Tibial nerve (tissue), 4 donors: ENCODE data around the gene HOXB8. TPM values are rescaled to one million over a fixed set of nuclear protein-coding genes. Genes with fewer than 3 reads are reported as not detected.

Experiments used
- DNase-seq, 2 donors: peaks; one replicate each; pipeline ENCODE4 v3.0.0-alpha.2; 2019; ENCODE audit warnings: low spot score in 2 of 2
- H3K27ac ChIP-seq, 4 donors: fragments of 200-600 bp; sonication (generic) in 3 of 4; one replicate each; pipeline ENCODE4 v1.5.1; 2017 to 2019; ENCODE audit warnings: mild to moderate bottlenecking in 1 of 4
- H3K27me3 ChIP-seq, 2 donors: fragments of 200-600 bp; sonication (generic) in 1 of 2; one replicate each; pipeline versions ENCODE4 v1.5.1 to v1.6.0; 2017 to 2019
- H3K36me3 ChIP-seq, 3 donors: fragments of 200-600 bp; sonication (generic); one replicate each; pipeline ENCODE4 v1.5.1; 2018 to 2019
- H3K4me1 ChIP-seq, 4 donors: fragments of 200-600 bp; sonication (generic) in 3 of 4; one replicate each; pipeline ENCODE4 v1.5.1; 2017 to 2019
- H3K4me3 ChIP-seq, 4 donors: fragments of 200-600 bp; sonication (generic) in 3 of 4; one replicate each; pipeline ENCODE4 v1.5.1; 2017 to 2019; ENCODE audit warnings: mild to moderate bottlenecking in 1 of 4, moderate library complexity in 1 of 4
- H3K9me3 ChIP-seq, 4 donors: fragments of 200-600 bp; sonication (generic) in 3 of 4; one replicate each; pipeline ENCODE4 v1.5.1; 2017 to 2019
- CTCF ChIP-seq, 5 experiments: fragments of 200-600 bp in 3 of 5; fragments of 450-650 bp in 2 of 5; sonication (generic) in 3 of 5; IDR thresholded peaks; one replicate each; pipeline ENCODE4 v1.5.1; 2016 to 2019; ENCODE audit warnings: antibody characterized with exemption in 5 of 5, mild to moderate bottlenecking in 3 of 5, moderate library complexity in 2 of 5
- EP300 ChIP-seq, 2 donors: sonication (generic); formaldehyde crosslinking; IDR thresholded peaks; one replicate each; pipeline ENCODE4 v1.6.1; 2017; ENCODE audit warnings: antibody characterized with exemption in 2 of 2, mild to moderate bottlenecking in 1 of 2
- POLR2A ChIP-seq, 2 donors: fragments of 450-650 bp; IDR thresholded peaks; one replicate each; pipeline ENCODE4 v1.6.1; 2017; ENCODE audit warnings: antibody characterized with exemption in 2 of 2, mild to moderate bottlenecking in 2 of 2, moderate library complexity in 2 of 2
- WGBS, 2 donors: methylation state at CpG; one replicate each; pipeline ENCODE4 v1.1.5; 2018; 5-methylcytosine and 5-hydroxymethylcytosine counted together
- total RNA-seq, 4 donors: library from RNA; depleted of rRNA; stranded (reverse); fragments of >200 nt; gene quantifications; one replicate each; pipeline ENCODE4 v1.1.0, GENCODE V29; 2016

The HOXB8 gene
- total RNA-seq, 4 donors from 2014 or later, result 0.66 to 0.90 TPM; not detected in 2

- H3K9me3 ChIP-seq, result no peaks in the 10 kb centered on the region
- TF ChIP-seq CTCF (IDR thresholded peaks at IDR 0.05), result no peak
- no peak for TF ChIP-seq EP300 (IDR thresholded peaks at IDR 0.05)
- TF ChIP-seq POLR2A (IDR thresholded peaks at IDR 0.05), result no peak
- no peak for DNase-seq
- peaks cover 0 to 100% of the 10 kb centered on the region in 2 donors for H3K27me3 ChIP-seq
- WGBS, 2 donors, result 86 to 90% methylated on average over 10 of the region's 10 CpGs
- no peaks in the 10 kb centered on the region for H3K36me3 ChIP-seq
- H3K27ac ChIP-seq, result no peak overlapping the region
- peaks cover 0 to 42% (median 10%) of the 10 kb centered on the region in 4 donors for H3K4me1 ChIP-seq
- H3K4me3 ChIP-seq, result no peak overlapping the region
These were observed 23.6 kb downstream of the HOXB8 start for GRCh38 chr17:48591255-48592056.

GRCh38 chr17:48590607-48591161 is 24.4 kb downstream of the HOXB8 start:
- Histone ChIP-seq H3K27ac (no peak overlapping the region), H3K36me3 (no peaks in the 10 kb centered on the region), H3K9me3 (no peaks in the 10 kb centered on the region), H3K27me3 (peaks cover 0 to 100% of the 10 kb centered on the region in 2 donors), H3K4me1 (peaks cover 0 to 43% (median 10%) of the 10 kb centered on the region in 4 donors), H3K4me3 (no peak overlapping the region)
- DNase-seq, result no peak
- TF ChIP-seq EP300 (IDR thresholded peaks at IDR 0.05), result no peak
- TF ChIP-seq CTCF (IDR thresholded peaks at IDR 0.05), result no peak
- no peak for TF ChIP-seq POLR2A (IDR thresholded peaks at IDR 0.05)

- Histone ChIP-seq H3K9me3 (no peaks in the 10 kb centered on the region), H3K36me3 (no peaks in the 10 kb centered on the region), H3K27ac (no peak within 1 kb of the TSS), H3K27me3 (peaks cover 0 to 100% of the 10 kb centered on the region in 2 donors), H3K4me1 (peaks cover 0 to 50% (median 11%) of the 10 kb centered on the region in 4 donors), H3K4me3 (no peak within 1 kb of the TSS)
- no peak for TF ChIP-seq CTCF (IDR thresholded peaks at IDR 0.05)
- TF ChIP-seq POLR2A (IDR thresholded peaks at IDR 0.05), result no peak
- no peak for TF ChIP-seq EP300 (IDR thresholded peaks at IDR 0.05)
- no peak for DNase-seq
- 60 to 71% methylated on average over 22 to 23 of the region's 23 CpGs for WGBS, 2 donors
These were observed 25.1 kb downstream of the HOXB8 start, which contains the start of gene HOXB3 for GRCh38 chr17:48589831-48590606. Gene HOXB3, minus strand, starts transcription at chr17:48590241. Its CDS starts 37,767 bp downstream, at chr17:48552474.

- H3K4me1 ChIP-seq, result peaks cover 0 to 57% (median 13%) of the 10 kb centered on the region in 4 donors
These were observed 25.8 kb downstream of the HOXB8 start for GRCh38 chr17:48589060-48589830.

More at GRCh38 chr17:48589060-48589830, 25.8 kb downstream of the HOXB8 start:
- TF ChIP-seq CTCF (IDR thresholded peaks at IDR 0.05), result no peak
- TF ChIP-seq POLR2A (IDR thresholded peaks at IDR 0.05), result no peak
- TF ChIP-seq EP300 (IDR thresholded peaks at IDR 0.05), result no peak
- WGBS, 2 donors, result 57 to 59% methylated on average over 10 of the region's 10 CpGs
- peaks cover 0 to 100% of the 10 kb centered on the region in 2 donors for H3K27me3 ChIP-seq
- no peak for DNase-seq
- no peak overlapping the region for H3K4me3 ChIP-seq
- no peaks in the 10 kb centered on the region for H3K9me3 ChIP-seq
- no peak overlapping the region for H3K27ac ChIP-seq
- no peaks in the 10 kb centered on the region for H3K36me3 ChIP-seq
